Dermis lymphatic vessel endothelial cell (primary cell): Measurements from ENCODE around the gene OTUD5. TPM values are rescaled to one million over a fixed set of nuclear protein-coding genes. Genes with fewer than 3 reads are reported as not detected.

Experiments used
- total RNA-seq: library from RNA; depleted of rRNA; stranded (reverse); fragments of >200 nt; gene quantifications from 2 replicates; pipeline ENCODE4 v1.2.1, GENCODE V29; 2014

Gene OTUD5
- 25.8 and 26.0 TPM in 2 replicates for total RNA-seq

GRCh38 chrX:48957477-48957826 is at the start of gene OTUD5:
OTUD5 (minus strand) TSS chrX:48957607; CDS start chrX:48957570, 37 bp downstream.

GRCh38 chrX:49002091-49002935 is 44.9 kb upstream of the OTUD5 start, which contains the start of gene GRIPAP1:
GRIPAP1 (minus strand) TSS chrX:49002264; CDS start chrX:49002229, 35 bp downstream.

GRCh38 chrX:48971249-48972219 is 14.1 kb upstream of the OTUD5 start, which contains the start of gene KCND1:
KCND1 (minus strand) TSS chrX:48971844; CDS start chrX:48970271, 1,573 bp downstream.

GRCh38 chrX:48918643-48919340 is 38.6 kb downstream of the OTUD5 start, which contains the start of gene PIM2:
PIM2 (minus strand) TSS chrX:48919024; CDS start chrX:48918834, 190 bp downstream.

GRCh38 chrX:48911412-48912182 is 45.8 kb downstream of the OTUD5 start, which contains the start of gene SLC35A2:
SLC35A2 (minus strand) TSS chrX:48911646; CDS start chrX:48911636, 10 bp downstream.

GRCh38 chrX:48897625-48898306 is 59.6 kb downstream of the OTUD5 start, which contains the start of the genes PQBP1 and TIMM17B:
PQBP1 (plus strand) TSS chrX:48897930; CDS start chrX:48898510, 580 bp downstream.
TIMM17B (minus strand) TSS chrX:48897768; CDS start chrX:48897749, 19 bp downstream.

Other genes with a start within 250 kb of the OTUD5 start
- not detected in 2 replicates for gene GLOD5, start 195.9 kb downstream of the OTUD5 start, total RNA-seq
- not detected in 2 replicates for gene GATA1, start 171.0 kb downstream of the OTUD5 start, total RNA-seq
- gene HDAC6, start 155.5 kb downstream of the OTUD5 start, total RNA-seq: 21.7 and 25.2 TPM in 2 replicates
- not detected in 2 replicates for gene ERAS, start 131.1 kb downstream of the OTUD5 start, total RNA-seq
- 0.09 and 0.11 TPM in 2 replicates for gene PCSK1N, start 122.0 kb downstream of the OTUD5 start, total RNA-seq
- 18.6 and 20.2 TPM in 2 replicates for gene TIMM17B, start 59.8 kb downstream of the OTUD5 start, total RNA-seq
- 73.4 and 80.2 TPM in 2 replicates for gene PQBP1, start 59.7 kb downstream of the OTUD5 start, total RNA-seq
- 7.8 and 11.9 TPM in 2 replicates for gene SLC35A2, start 46.0 kb downstream of the OTUD5 start, total RNA-seq
- 3.0 and 3.4 TPM in 2 replicates for gene PIM2, start 38.6 kb downstream of the OTUD5 start, total RNA-seq
- 0.09 and 0.22 TPM in 2 replicates for gene KCND1, start 14.2 kb upstream of the OTUD5 start, total RNA-seq
- 14.7 and 17.6 TPM in 2 replicates for gene GRIPAP1, start 44.7 kb upstream of the OTUD5 start, total RNA-seq
- 9.2 and 10.8 TPM in 2 replicates for gene TFE3, start 85.8 kb upstream of the OTUD5 start, total RNA-seq
- 0.52 and 0.54 TPM in 2 replicates for gene CCDC120, start 101.4 kb upstream of the OTUD5 start, total RNA-seq
- 3.2 and 3.5 TPM in 2 replicates for gene PRAF2, start 116.4 kb upstream of the OTUD5 start, total RNA-seq
- 15.4 and 22.4 TPM in 2 replicates for gene WDR45, start 122.3 kb upstream of the OTUD5 start, total RNA-seq
- 19.0 TPM in 2 replicates for gene GPKOW, start 166.1 kb upstream of the OTUD5 start, total RNA-seq
- gene MAGIX, start 205.2 kb upstream of the OTUD5 start, total RNA-seq: 0.43 and 0.76 TPM in 2 replicates
- 7.8 TPM in 2 replicates for gene PLP2, start 214.3 kb upstream of the OTUD5 start, total RNA-seq
- gene PRICKLE3, start 228.8 kb upstream of the OTUD5 start, total RNA-seq: 2.9 and 3.6 TPM in 2 replicates
- gene SYP, start 242.6 kb upstream of the OTUD5 start, total RNA-seq: 0.17 and 0.22 TPM in 2 replicates